ENCODE data around the gene HEXD.
"Not testable (repeated sequence)": the region's sequence is repeated elsewhere in the genome, so short reads cannot be mapped to it uniquely, and the experiment has no call there.

The HEXD gene

GRCh38 chr17:82418001-82418986 lies at the start of gene HEXD, which contains the start of gene OGFOD3:
Gene HEXD (plus strand): TSS chr17:82418347. CDS start chr17:82419800, 1,453 bp downstream.
Gene OGFOD3 (minus strand): TSS chr17:82418586. CDS start chr17:82418485, 101 bp downstream.
- DNase-seq (ENCODE audit: low read depth in 2 of 2, low spot score in 1 of 2), result peak; percentile 44 to 67

GRCh38 chr17:82369211-82369610 lies 48.9 kb upstream of the HEXD start:
- no peak for DNase-seq (ENCODE audit: low read depth in 2 of 2, low spot score in 1 of 2)

GRCh38 chr17:82370471-82371332 lies 47.4 kb upstream of the HEXD start:
- DNase-seq (ENCODE audit: low read depth in 2 of 2, low spot score in 1 of 2), result no peak

- no peak for DNase-seq (ENCODE audit: low read depth in 2 of 2, low spot score in 1 of 2)
These were observed 46.6 kb upstream of the HEXD start, which contains the start of gene UTS2R for GRCh38 chr17:82371333-82372248. Gene UTS2R (plus strand): TSS chr17:82371765. CDS start chr17:82374325, 2,560 bp downstream.

- no peak for DNase-seq (ENCODE audit: low read depth in 2 of 2, low spot score in 1 of 2)
These were observed 45.7 kb upstream of the HEXD start for GRCh38 chr17:82372249-82373071.

- not testable (repeated sequence) for DNase-seq (ENCODE audit: low read depth in 2 of 2, low spot score in 1 of 2)
These were observed 45.1 kb upstream of the HEXD start for GRCh38 chr17:82373072-82373452.

GRCh38 chr17:82373731-82374625 lies 44.2 kb upstream of the HEXD start:
- DNase-seq (ENCODE audit: low read depth in 2 of 2, low spot score in 1 of 2), result no peak

- DNase-seq (ENCODE audit: low read depth in 2 of 2, low spot score in 1 of 2), result no peak
These were observed 43.4 kb upstream of the HEXD start for GRCh38 chr17:82374626-82375331.

- DNase-seq (ENCODE audit: low read depth in 2 of 2, low spot score in 1 of 2), result no peak
These were observed 42.6 kb upstream of the HEXD start for GRCh38 chr17:82375359-82376041.

- DNase-seq (ENCODE audit: low read depth in 2 of 2, low spot score in 1 of 2), result no peak
These were observed 42.0 kb upstream of the HEXD start for GRCh38 chr17:82376042-82376730.

- DNase-seq (ENCODE audit: low read depth in 2 of 2, low spot score in 1 of 2), result not testable (repeated sequence)
These were observed 40.9 kb upstream of the HEXD start for GRCh38 chr17:82377294-82377693.

GRCh38 chr17:82377924-82378740 lies 40.0 kb upstream of the HEXD start:
- DNase-seq (ENCODE audit: low read depth in 2 of 2, low spot score in 1 of 2), result no peak

- DNase-seq (ENCODE audit: low read depth in 2 of 2, low spot score in 1 of 2), result no peak
These were observed 39.5 kb upstream of the HEXD start for GRCh38 chr17:82378741-82379021.

- DNase-seq (ENCODE audit: low read depth in 2 of 2, low spot score in 1 of 2), result no peak
These were observed 37.1 kb upstream of the HEXD start for GRCh38 chr17:82380860-82381702.

GRCh38 chr17:82381703-82382009 lies 36.5 kb upstream of the HEXD start:
- DNase-seq (ENCODE audit: low read depth in 2 of 2, low spot score in 1 of 2), result not testable (repeated sequence)

Measured in stimulated activated CD8-positive, alpha-beta memory T cell treated with anti-CD3 and anti-CD28 coated beads, Interleukin-4, amount 100 ng/mL, for 4 hours (primary cell).